Suppressor macrophage (primary cell): Measurements from ENCODE around the gene ARMC10.
"Not testable (repeated sequence)": the region's sequence is repeated elsewhere in the genome, so short reads cannot be mapped to it uniquely, and the experiment has no call there.

Experiments used
- DNase-seq, 4 experiments: peaks; one replicate each; pipeline ENCODE4 v3.0.0-alpha.2; 2020 to 2022
- total RNA-seq, 17 experiments: gene quantifications; one replicate each; lab custom pipeline; 2026; ENCODE audit warnings: mixed read lengths in 6 of 17, inconsistent platforms in 3 of 17; lab: John Stamatoyannopoulos, UW

Gene ARMC10
- total RNA-seq = 16.7 to 60.2 (median 37.7) reads per million in 17 experiments

DNA sequence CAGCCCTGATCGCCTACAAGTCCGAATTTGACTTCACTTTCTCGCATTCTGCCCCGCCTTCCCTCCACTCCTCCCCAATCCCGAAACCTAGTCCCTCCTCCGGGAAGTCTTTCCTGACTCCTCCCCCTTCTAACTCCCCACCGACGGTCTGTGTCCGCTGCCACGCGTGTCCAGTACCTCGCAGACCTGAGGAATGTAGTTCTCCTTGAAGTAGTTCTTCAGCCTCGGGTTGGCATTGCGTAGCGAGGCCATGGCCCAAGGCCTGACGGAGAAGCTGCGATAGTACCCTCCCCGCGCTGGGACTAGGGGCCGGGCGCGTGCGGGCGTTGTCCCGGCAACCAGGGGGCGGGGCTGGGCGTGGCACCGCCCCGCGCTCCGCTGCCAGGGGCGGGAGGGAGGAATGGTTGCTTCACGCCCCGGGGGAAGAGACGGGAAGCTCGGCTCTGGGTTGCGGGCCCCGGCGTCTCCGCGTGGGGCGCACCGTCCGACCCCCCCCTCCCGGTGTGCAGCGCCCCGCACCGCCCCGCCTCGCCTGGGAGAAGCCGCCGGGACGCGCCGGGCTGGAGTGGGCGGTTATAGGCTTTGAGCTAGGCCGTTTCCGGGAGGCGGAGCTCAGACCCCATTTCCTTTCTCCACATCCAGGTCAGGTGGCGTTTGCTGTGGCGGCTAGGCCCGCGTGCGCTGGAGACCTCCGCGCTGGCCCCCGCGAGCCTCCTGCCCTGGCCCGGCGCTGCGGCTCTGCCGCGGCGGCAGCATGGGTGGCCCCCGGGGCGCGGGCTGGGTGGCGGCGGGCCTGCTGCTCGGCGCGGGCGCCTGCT, at the start of gene ARMC10, which contains the start of gene FBXL13:
ARMC10 (plus strand) TSS at position 622 of the 818 bp plus-strand sequence; CDS start at position 755, 133 bp downstream.
FBXL13 (minus strand) TSS at position 278 of the 818 bp plus-strand sequence.
- DNase-seq = peak; percentile 94 to 97 (median 96)

DNA sequence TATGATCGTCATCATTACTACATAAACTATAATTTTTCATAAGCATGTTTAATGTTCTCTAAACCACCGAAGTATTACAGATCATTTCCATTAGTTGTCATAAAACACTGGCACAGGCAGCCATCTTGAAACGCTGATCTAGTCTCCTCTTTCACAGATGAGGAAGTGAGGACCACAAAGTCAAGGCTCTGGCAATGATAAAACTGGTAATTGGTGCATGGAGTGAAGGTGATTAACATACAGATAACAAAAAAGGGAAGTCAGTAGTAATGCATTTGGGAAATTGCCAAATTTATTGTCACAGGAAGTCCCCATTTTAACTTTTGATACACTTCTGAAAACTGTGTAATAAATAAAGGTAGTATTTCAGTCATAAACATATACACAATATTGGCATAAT, 49.6 kb upstream of the ARMC10 start:
- DNase-seq = peak in 1 of 4 experiments; percentile 4

GRCh38 chr7:103031024-103031423, 43.9 kb upstream of the ARMC10 start:
- DNase-seq = no peak

GRCh38 chr7:103031781-103032180, 43.2 kb upstream of the ARMC10 start:
- DNase-seq = no peak

GRCh38 chr7:103034318-103034717, 40.6 kb upstream of the ARMC10 start:
- not testable (repeated sequence) for DNase-seq

GRCh38 chr7:103037476-103037822, 37.5 kb upstream of the ARMC10 start:
- DNase-seq = no peak

DNA sequence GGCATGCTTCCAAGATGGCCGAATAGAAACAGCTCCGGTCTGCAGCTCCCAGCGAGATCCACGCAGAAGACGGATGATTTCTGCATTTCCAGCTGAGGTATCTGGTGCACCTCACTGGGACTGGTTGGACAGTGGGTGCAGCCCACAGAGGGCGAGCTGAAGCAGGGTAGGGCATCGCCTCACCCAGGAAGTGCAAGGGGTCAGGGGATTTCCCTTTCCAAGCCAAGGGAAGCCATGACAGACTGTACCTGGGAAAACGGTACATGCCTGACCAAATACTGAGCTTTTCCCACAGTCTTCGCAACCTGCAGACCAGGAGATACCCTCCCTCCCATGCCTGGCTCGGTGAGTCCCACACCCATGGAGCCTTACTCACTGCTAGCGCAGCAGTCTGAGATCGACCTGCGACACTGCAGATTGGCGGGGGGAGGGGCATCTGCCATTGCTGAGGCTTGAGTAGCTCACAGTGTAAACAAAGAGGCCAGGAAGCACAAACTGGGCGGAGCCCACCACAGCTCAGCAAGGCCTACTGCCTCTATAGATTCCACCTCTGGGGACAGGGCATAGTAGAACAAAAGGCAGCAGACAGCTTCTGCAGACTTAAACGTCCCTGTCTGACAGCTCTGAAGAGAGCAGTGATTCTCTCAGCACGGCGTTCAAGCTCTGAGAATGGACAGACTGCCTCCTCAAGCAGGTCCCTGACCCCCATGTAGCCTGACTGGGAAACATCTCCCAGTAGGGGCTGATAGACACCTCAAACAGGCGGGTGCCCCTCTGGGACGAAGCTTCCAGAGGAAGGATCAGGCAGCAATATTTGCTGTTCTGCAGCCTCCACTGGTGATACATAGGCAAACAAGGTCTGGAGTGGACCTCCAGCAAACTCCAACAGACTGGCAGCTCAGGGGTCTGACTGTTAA, 36.9 kb upstream of the ARMC10 start:
- not testable (repeated sequence) for DNase-seq

DNA sequence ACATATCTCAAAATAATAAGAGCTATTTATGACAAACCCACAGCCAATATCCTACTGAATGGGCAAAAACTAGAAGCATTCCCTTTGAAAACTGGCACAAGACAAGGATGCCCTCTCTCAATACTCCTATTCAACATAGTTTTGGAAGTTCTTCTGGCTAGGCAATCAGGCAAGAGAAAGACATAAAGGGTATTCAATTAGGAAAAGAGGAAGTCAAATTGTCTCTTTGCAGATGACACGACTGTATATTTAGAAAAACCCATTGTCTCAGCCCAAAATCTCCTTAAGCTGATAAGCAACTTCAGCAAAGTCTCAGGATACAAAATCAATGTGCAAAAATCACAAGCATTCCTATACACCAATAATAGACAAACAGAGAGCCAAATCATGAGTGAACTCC, 33.1 kb upstream of the ARMC10 start:
- DNase-seq = not testable (repeated sequence)

- no peak for DNase-seq
Observed at GRCh38 chr7:103048833-103049232, 26.1 kb upstream of the ARMC10 start.

GRCh38 chr7:103051519-103051918, 23.4 kb upstream of the ARMC10 start:
- DNase-seq = no peak

DNA sequence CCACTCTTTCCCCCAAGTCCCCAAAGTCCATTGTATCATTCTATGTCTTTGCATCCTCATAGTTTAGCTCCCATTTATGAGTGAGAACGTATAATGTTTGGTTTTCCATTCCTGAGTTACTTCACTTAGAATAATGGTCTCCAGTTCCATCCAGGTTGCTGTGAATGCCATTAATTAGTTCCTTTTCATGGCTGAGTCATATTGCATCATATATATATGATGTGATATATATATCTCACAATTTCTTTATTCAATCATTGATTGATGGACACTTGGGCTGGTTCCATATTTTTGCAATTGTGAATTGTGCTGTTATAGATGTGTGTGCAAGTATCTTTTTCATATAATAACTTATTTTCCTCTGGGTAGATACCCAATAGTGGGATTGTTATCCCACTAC, 18.9 kb upstream of the ARMC10 start:
- not testable (repeated sequence) for DNase-seq

DNA sequence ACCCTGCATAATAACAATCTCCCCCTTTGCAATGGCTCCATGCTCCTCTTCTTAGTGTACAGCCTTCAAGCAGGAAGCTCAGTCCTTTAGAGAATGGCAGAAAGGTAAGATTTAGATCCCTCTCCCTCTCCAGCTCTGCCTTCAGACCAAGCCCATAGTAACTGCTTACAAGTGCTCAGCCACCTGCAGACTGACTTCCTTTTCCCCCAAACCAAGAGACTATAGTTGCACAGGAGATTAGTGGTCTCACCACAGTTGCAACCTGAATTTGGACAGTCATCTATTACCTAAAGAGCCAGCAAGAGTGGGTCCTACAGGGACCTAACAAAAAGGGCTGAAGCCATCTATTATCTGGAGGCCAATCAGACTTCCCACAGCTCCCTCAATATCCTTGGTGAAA, 16.8 kb upstream of the ARMC10 start:
- DNase-seq = no peak

DNA sequence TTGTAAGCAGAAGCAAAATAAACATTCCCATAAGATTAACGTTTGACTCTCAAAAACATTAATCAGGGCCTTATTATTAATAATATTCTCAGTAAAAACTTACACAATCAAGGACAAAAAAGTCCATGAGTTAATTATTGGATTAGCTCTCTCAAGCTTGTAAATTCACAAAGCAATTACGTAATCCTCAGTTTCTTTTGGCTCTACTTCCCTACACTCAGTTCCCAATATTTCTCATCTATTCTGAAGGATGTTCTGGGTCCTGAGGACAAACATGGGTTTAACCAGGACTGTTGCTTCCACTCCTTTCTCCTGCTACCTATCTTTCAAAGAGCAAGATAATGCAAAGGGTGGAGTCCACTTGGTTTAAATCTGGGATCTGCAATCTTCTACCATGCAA, 15.5 kb upstream of the ARMC10 start:
- peak in 2 of 4 experiments; percentile 60 to 67 for DNase-seq

DNA sequence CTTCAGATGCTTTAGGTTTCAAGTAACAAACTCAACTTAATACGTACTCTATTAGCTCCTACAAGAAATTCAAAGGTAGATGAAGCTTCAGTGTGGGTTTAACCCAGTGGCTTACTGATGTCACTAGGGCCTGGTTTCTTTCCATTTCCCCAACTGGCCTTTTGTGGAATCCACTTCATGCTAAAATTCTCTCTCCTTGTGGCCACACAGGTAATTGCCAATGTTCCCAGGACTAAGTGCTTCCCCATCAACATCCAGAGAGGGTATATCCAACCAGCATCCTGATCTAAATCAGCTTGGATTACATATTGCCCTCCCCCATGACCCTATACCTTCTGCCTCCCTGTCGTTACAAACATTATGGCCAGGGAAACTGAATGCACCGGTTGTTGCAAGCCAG, 11.0 kb upstream of the ARMC10 start:
- no peak for DNase-seq

- peak; percentile 26 to 66 (median 52) for DNase-seq
Observed at GRCh38 chr7:103065667-103066066, 9.3 kb upstream of the ARMC10 start.

- DNase-seq = no peak
Observed at GRCh38 chr7:103068414-103069403, 6.2 kb upstream of the ARMC10 start.

GRCh38 chr7:103071000-103071399, 3.9 kb upstream of the ARMC10 start:
- no peak for DNase-seq

DNA sequence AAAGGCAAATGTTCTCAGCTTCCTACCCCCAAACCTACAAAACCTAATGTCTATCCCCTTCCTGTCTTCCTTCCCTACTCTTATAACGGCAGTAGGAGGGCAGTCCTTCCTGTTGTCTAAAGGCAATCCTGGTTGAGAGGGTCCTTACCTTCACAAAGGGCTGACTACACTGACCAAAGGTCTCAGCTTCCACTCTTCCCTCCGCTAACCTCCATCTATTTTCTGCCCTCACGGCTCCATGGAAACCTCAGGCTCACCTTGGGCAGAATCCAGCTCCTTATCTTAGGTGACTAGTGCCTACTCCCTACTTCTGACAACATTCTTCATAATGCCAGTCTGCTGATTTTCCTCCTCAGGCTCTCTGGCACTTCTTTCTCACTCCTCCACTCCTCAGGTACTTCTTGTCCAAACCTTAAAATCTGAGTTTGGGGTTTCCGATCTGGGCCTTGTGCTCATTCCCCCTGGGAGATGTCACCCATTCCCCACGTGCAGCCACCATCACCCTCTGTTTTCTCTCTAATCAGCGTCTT, 886 bp upstream of the ARMC10 start:
- no peak for DNase-seq

GRCh38 chr7:103075337-103075918, 488 bp downstream of the ARMC10 start:
- peak; percentile 58 to 83 (median 70) for DNase-seq

- DNase-seq = peak in 3 of 4 experiments; percentile 40 to 59 (median 54)
Observed at GRCh38 chr7:103076764-103077163, 1.8 kb downstream of the ARMC10 start.

DNA sequence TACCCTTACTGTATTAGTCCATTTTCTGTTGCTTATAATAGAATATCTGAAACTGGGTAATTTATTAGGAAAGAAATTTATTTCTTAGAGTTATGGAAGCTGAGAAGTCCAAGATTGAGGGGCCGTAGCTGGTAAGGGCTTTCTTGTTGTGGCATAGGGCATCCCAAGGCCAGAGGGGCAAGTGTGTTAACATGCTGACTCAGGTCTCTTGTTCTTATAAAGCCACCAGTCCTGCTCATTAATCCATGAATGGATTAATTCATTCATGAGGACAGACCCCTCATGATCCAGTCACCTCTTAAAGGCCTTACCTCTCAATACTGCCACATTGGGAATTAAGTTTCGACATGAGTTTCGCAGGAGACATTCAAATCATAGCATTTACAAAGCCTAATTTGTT, 2.4 kb downstream of the ARMC10 start:
- no peak for DNase-seq
